ENCODE data around the gene PRKN. TPM values are rescaled to one million over a fixed set of nuclear protein-coding genes. Genes with fewer than 3 reads are reported as not detected.
"Not testable (repeated sequence)": the region's sequence is repeated elsewhere in the genome, so short reads cannot be mapped to it uniquely, and the experiment has no call there.

The PRKN gene
- total and polyA plus RNA-seq, 2 experiments from 2014 or later, result 11.7 to 28.1 TPM

DNA sequence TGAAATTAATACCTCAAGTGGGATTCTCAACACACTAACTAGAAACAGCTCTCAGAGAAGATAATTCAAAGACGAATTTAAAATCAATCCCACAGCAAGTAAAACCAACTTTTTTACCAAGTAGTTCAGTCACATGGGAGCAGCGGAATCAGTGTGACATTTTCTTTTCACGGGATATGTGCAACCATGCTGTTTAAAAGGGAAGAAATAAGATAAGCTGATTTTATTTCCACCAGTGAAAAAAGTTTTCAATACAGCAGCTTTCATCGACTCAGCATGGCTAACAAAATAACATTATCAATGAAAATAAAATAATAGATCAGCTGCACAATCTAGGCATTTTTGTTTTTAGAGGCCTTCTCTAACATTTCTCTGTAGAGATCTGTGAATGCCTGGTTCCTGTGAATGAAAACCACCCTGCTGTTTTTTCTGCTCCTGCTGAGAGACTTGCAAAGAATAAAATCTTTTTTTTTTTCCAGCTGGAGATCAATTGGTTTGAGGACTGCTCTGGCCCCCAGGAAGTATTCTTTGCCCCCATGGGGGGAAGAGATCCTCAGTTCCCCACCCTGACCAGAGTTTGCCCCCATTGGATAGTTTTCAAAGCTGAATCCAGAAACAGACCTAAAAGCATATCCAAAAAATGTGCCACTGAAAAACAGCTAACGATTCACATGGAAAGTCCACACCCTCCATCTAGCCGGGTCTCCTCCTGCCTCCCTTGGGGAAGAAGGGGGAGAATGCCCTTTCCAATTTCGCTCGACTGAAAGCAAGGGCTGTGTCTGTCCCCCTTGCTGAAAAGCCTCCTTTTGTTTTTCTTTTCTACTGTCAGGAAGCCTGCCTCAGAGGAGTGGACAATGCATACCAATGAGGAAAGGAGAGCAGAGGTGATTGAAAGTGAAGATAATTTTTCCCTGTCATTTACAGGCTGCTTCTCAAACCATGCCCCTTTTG, 317.6 kb downstream of the PRKN start:
- Histone ChIP-seq H3K36me3 (no peaks in the 10 kb centered on the region), H3K9me3 (ENCODE audit: low read depth) (no peaks in the 10 kb centered on the region), H3K4me1 (ENCODE audit: low read depth) (peaks cover 12% of the 10 kb centered on the region), H3K4me3 (no peak overlapping the region), H3K27me3 (no peaks in the 10 kb centered on the region), H3K27ac (no peak overlapping the region)
- peak in 1 of 2 donors; percentile 15 for DNase-seq (ENCODE audit: low read depth in 1 of 2, low spot score in 1 of 2)
- TF ChIP-seq, protein P1, sequence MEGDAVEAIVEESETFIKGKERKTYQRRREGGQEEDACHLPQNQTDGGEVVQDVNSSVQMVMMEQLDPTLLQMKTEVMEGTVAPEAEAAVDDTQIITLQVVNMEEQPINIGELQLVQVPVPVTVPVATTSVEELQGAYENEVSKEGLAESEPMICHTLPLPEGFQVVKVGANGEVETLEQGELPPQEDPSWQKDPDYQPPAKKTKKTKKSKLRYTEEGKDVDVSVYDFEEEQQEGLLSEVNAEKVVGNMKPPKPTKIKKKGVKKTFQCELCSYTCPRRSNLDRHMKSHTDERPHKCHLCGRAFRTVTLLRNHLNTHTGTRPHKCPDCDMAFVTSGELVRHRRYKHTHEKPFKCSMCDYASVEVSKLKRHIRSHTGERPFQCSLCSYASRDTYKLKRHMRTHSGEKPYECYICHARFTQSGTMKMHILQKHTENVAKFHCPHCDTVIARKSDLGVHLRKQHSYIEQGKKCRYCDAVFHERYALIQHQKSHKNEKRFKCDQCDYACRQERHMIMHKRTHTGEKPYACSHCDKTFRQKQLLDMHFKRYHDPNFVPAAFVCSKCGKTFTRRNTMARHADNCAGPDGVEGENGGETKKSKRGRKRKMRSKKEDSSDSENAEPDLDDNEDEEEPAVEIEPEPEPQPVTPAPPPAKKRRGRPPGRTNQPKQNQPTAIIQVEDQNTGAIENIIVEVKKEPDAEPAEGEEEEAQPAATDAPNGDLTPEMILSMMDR (IDR thresholded peaks at IDR 0.05; ENCODE audit: low read depth, low read length), result no peak

DNA sequence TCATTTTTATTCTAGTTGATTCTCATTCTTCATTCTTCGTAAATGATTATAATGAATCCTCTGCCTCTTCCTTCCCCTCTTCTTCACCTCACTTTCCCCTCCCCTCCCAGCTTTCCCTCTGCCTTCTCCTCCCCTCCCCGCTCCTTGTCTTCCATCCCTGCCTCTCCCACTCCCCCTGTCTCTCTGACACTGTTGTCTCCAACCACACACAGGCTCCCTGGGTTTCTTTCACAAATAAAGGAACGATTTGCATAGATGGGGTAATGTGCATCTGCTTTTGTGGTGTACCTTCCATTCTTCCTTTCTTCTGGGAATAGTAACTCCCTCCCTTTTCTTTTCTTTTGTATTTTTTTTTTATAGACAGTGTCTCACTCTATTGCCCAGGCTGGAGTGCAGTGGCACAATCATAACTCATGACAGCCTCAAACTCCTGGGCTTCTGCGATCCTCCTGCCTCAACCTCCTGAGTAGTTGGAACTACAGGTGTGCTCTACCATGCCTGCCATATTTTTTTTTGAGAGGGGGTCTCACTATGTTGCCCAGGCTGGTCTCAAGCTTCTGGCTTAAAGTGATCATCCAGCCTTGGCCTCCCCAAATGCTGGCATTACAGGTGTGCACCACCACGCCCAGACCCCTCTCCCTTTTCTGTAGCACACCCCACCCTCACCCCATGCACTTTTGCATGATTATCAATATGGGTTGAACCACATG, 318.6 kb downstream of the PRKN start:
- TF ChIP-seq, protein P1 (IDR thresholded peaks at IDR 0.05; ENCODE audit: low read depth, low read length), result no peak
- Histone ChIP-seq H3K4me1 (ENCODE audit: low read depth) (peaks cover 12% of the 10 kb centered on the region), H3K27ac (no peak overlapping the region)

DNA sequence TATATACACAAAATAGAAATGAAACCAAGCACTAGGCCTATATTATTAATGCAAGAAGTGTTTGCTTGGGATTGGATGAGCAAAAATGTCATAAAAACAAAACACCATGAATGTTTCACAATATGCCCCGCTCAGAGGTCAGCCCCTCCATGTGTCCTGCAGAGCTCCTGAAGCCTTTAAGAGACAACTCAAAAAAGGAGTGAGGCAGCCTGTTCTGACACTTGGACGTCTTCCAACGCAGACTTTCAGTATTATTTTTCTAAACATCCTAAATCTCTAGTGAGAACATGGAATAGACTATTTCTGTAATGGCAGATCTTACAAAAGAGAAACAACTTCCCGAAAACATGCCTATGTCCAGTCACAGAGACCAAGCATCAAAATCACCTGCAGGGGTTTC, 322.6 kb downstream of the PRKN start:
- Histone ChIP-seq H3K4me3 (no peak overlapping the region), H3K4me1 (ENCODE audit: low read depth) (peaks cover 4% of the 10 kb centered on the region)
- TF ChIP-seq, protein P1 (IDR thresholded peaks at IDR 0.05; ENCODE audit: low read depth, low read length), result no peak

More for the DNA sequence above, 318.6 kb downstream of the PRKN start:
- Histone ChIP-seq H3K4me3 (no peak overlapping the region), H3K27me3 (no peaks in the 10 kb centered on the region), H3K9me3 (ENCODE audit: low read depth) (no peaks in the 10 kb centered on the region), H3K36me3 (no peaks in the 10 kb centered on the region)
- DNase-seq (ENCODE audit: low read depth in 1 of 2, low spot score in 1 of 2), result no peak

DNA sequence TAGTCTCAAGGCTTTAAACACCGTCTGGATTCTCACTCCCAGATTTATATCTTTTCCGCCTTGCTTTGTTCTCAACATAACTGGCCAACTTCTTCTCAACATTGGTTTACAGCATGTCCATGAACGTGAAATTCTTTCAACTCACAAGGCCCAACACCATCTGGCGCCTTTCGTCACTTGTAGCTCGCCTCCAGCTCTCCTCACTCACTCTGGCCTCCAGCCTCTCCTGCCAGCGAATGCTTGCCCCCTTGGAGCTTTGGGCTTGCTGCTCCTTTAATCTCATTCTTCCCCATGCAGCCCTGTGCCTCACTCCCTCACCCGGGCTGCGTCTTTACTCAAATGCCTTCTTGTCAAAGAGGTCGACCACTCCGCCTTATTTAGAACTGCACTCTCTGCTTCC, 324.5 kb downstream of the PRKN start:
- Histone ChIP-seq H3K27ac (no peak overlapping the region), H3K4me3 (no peak overlapping the region), H3K36me3 (no peaks in the 10 kb centered on the region), H3K4me1 (ENCODE audit: low read depth) (no peaks in the 10 kb centered on the region), H3K9me3 (ENCODE audit: low read depth) (no peaks in the 10 kb centered on the region), H3K27me3 (no peaks in the 10 kb centered on the region)
- DNase-seq (ENCODE audit: low read depth in 1 of 2, low spot score in 1 of 2), result no peak
- TF ChIP-seq, protein P1 (IDR thresholded peaks at IDR 0.05; ENCODE audit: low read depth, low read length), result no peak

More for the DNA sequence above, 322.6 kb downstream of the PRKN start:
- Histone ChIP-seq H3K9me3 (ENCODE audit: low read depth) (no peaks in the 10 kb centered on the region), H3K36me3 (no peaks in the 10 kb centered on the region), H3K27ac (no peak overlapping the region), H3K27me3 (no peaks in the 10 kb centered on the region)
- no peak for DNase-seq (ENCODE audit: low read depth in 1 of 2, low spot score in 1 of 2)

DNA sequence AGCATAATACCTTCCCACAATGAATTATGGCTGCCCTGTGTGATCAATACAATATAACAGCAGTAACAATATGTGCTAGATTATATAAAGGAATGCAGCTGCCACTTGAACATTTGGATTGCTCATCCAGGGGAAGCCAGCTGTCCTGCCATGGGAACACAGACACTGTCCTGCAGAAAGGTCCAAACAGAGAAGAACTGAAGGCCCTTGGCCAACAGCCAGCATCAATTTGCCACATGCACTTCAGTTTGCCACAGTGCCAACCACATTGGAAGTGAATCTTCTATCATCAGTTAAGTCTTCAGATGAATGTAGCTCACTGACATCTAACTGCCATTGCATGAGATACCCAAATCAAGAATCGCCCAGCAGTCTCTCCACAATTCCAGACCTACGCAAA, 332.4 kb downstream of the PRKN start:
- Histone ChIP-seq H3K36me3 (no peaks in the 10 kb centered on the region), H3K27ac (no peak overlapping the region), H3K27me3 (no peaks in the 10 kb centered on the region), H3K9me3 (ENCODE audit: low read depth) (no peaks in the 10 kb centered on the region), H3K4me1 (ENCODE audit: low read depth) (no peaks in the 10 kb centered on the region), H3K4me3 (no peak overlapping the region)
- DNase-seq (ENCODE audit: low read depth in 1 of 2, low spot score in 1 of 2), result no peak
- TF ChIP-seq, protein P1 (IDR thresholded peaks at IDR 0.05; ENCODE audit: low read depth, low read length), result no peak

DNA sequence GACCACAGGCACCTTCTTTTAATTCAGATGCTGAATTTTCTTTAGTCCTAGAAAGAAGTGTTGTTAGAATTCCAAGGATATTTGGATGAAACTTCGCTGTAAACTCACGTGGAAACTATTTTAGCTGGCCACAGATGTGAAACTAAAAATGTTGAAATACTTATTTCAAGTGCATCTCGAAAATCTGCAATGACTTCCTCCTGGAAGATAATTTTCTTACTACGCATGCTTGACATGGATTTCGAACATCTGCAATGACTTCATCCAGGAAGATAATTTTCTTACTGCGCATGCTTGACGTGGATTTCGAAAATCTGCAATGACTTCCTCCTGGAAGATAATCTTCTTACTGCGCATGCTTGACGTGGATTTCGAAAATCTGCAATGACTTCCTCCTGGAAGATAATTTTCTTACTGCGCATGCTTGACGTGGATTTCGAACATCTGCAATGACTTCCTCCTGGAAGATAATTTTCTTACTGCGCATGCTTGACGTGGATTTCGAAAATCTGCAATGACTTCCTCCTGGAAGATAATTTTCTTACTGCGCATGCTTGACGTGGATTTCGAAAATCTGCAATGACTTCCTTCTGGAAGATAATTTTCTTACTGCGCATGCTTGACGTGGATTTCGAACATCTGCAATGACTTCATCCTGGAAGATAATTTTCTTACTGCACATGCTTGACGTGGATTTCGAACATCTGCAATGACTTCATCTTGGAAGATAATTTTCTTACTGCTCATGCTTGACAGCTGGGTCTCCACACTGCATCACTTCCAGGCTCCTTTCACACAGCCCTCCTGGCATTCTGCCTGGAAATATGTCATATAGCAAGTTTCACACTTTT, 336.4 kb downstream of the PRKN start:
- not testable (repeated sequence) for H3K36me3 ChIP-seq; H3K27me3 ChIP-seq; H3K27ac ChIP-seq; H3K9me3 ChIP-seq (ENCODE audit: low read depth); H3K4me1 ChIP-seq (ENCODE audit: low read depth); H3K4me3 ChIP-seq
- peak in 1 of 2 donors; percentile 93 for DNase-seq (ENCODE audit: low read depth in 1 of 2, low spot score in 1 of 2)
